Heart right ventricle (tissue), 16 donors: ENCODE results near the gene CPED1. TPM values are rescaled to one million over a fixed set of nuclear protein-coding genes. Genes with fewer than 3 reads are reported as not detected.
"Not testable (repeated sequence)": the region's sequence is repeated elsewhere in the genome, so short reads cannot be mapped to it uniquely, and the experiment has no call there.

Experiments used
- ATAC-seq, 8 donors: fragments of 200-7000 bp; cut with Tn5 transposase; one replicate each; pipeline ENCODE4 v1.9.1; 2020; ENCODE audit warnings: mild to moderate bottlenecking in 8 of 8, moderate library complexity in 8 of 8, moderate number of reproducible peaks in 1 of 8
- DNase-seq, 2 donors: peaks; one replicate each; pipeline ENCODE4 v3.0.0-alpha.2; 2020
- H3K27ac ChIP-seq, 10 donors: fragments of 200-600 bp; sonication (generic) in 2 of 10; one replicate each; pipeline versions ENCODE4 v1.5.0 to v1.8.0; 2020 to 2022; ENCODE audit warnings: mild to moderate bottlenecking in 3 of 10
- H3K27me3 ChIP-seq, 7 donors: fragments of 200-600 bp; one replicate each; pipeline ENCODE4 v1.8.0; 2021 to 2022; ENCODE audit warnings: mild to moderate bottlenecking in 2 of 7
- H3K36me3 ChIP-seq, 9 donors: fragments of 200-600 bp; sonication (generic) in 1 of 9; one replicate each; pipeline versions ENCODE4 v1.5.0 to v1.8.0; 2020 to 2022; ENCODE audit warnings: mild to moderate bottlenecking in 2 of 9
- H3K4me1 ChIP-seq, 9 donors: fragments of 200-600 bp; sonication (generic) in 1 of 9; one replicate each; pipeline versions ENCODE4 v1.5.0 to v1.8.0; 2020 to 2022; ENCODE audit warnings: mild to moderate bottlenecking in 4 of 9
- H3K4me3 ChIP-seq, 10 donors: fragments of 200-600 bp; sonication (generic) in 2 of 10; one replicate each; pipeline versions ENCODE4 v1.5.0 to v1.8.0; 2020 to 2022; ENCODE audit warnings: mild to moderate bottlenecking in 7 of 10, moderate library complexity in 2 of 10
- H3K9me3 ChIP-seq, 11 donors: fragments of 200-600 bp in 10 of 11; sonication (generic) in 2 of 11; one replicate each; pipeline versions ENCODE4 v1.5.0 to v1.8.0; 2013 to 2022; ENCODE audit warnings: mild to moderate bottlenecking in 2 of 11, control low read depth in 1 of 11, moderate library complexity in 1 of 11
- CTCF ChIP-seq, 9 donors: fragments of 200-600 bp; sonication (generic) in 2 of 9; IDR thresholded peaks; one replicate each; pipeline versions ENCODE4 v1.5.0 to v1.8.0; 2021 to 2022; ENCODE audit warnings: antibody characterized with exemption in 9 of 9, mild to moderate bottlenecking in 5 of 9, moderate library complexity in 1 of 9
- WGBS, 2 donors: extraction: QIAGEN DNeasy Blood & Tissue Kit; methylation state at CpG; one replicate each; pipeline ENCODE4 v1.1.7; 2013; ENCODE audit warnings: inconsistent platforms in 1 of 2; 5-methylcytosine and 5-hydroxymethylcytosine counted together
- intact Hi-C, 10 donors: fragments of 100-400 bp; cut with DNase I; formaldehyde crosslinking; loops; one replicate each; pipeline versions ENCODE4 v1.11.1 to v1.14.2; 2022
- polyA plus RNA-seq, 2 donors: library from polyadenylated mRNA; stranded (reverse); fragments of 200-250 nt; gene quantifications; one replicate each; pipeline ENCODE4 v1.2.3, GENCODE V29; 2013
- total RNA-seq, 10 donors: library from RNA; stranded (reverse); fragmentation: NEBNext Ultra II Directional in 3 of 10; extraction: Animal tissue kit (Norgen Biotek cat#: 25700) in 3 of 10; gene quantifications; one replicate each; pipeline versions ENCODE4 v1.2.1 to v1.2.4, GENCODE V29; 2021 to 2023
- donor health status: Arrhythmogenic right ventricular cardiomyopathy.
- donor health status: ischemic (EF 13 %, LVEDD 7.1; RV severe dilation, severe dysfunction).
- donor health status: healthy with polysubstance abuse.
- donor health status: DM: no; HTN: yes; CAD: no.
- donor health status: DM: no; HTN: no; CAD: no.
- donor health status: ischemic (EF 25% LVEDD 6.9; RV normal size, moderate dysfunction).
- donor health status: ischemic (EF 25% LVEDD 5.7; RV mildly dilated, moderate dysfunction).
- donor health status: healthy.
- donor health status: DM: yes; HTN: yes; CAD: no.
- donor health status: Ischemic cardiomyopathy.
- donor health status: ischemic (EF 35%, LVEDD 5.7; RV mildly dilated, moderate dysfunction).
- donor health status: nonischemic (EF 11% LVEDD 7.7; RV severe dilation, severe dysfunction).
- donor health status: DM: yes; HTN: yes; CAD: no.
- donor health status: PGD.
- donor health status: ischemic (EF 29% LVEDD 5.4; RV normal size, mild dysfunction).
- donor health status: nonischemic (EF 23%, LVEDD 6.1; RV moderate dilation, normal function).

The CPED1 gene
- total and polyA plus RNA-seq, 12 donors, result 3.9 to 56.5 (median 31.2) TPM

DNA sequence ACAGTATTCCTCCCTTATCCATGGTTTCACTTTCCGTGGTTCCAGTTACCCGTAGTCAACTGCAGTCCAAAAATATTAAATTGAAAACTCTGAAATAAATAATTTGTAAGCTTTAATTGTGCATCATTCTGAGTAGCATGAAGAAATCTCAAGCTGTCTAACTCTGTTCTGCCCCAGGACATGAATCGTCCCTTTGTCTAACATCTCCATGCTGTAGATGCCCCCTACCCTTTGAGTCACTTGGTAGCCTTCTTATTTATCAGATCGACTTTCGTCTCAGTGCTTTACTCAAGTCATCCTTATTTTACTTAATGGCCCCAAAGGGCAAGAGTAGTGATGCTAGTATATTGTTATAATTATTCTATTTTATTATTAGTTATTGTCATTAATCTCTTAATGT lies 41.8 kb downstream of the CPED1 start:
- DNase-seq (no peak), ATAC-seq (no peak)
- no peak for TF ChIP-seq CTCF (IDR thresholded peaks at IDR 0.05)
- H3K4me3 ChIP-seq, result peak overlapping the region in 1 of 10 donors; percentile 4
- peaks cover 0 to 50% (median 32%) of the 10 kb centered on the region in 9 donors for H3K4me1 ChIP-seq
- WGBS, 2 donors, result 90 to 93% methylated on average over 5 of the region's 5 CpGs
- H3K36me3 ChIP-seq, result no peaks in the 10 kb centered on the region
- no peaks in the 10 kb centered on the region for H3K27me3 ChIP-seq
- intact Hi-C loops, result no loop called here
- H3K9me3 ChIP-seq, result no peaks in the 10 kb centered on the region
- peak overlapping the region in 2 of 10 donors; percentile 66 to 77 for H3K27ac ChIP-seq

DNA sequence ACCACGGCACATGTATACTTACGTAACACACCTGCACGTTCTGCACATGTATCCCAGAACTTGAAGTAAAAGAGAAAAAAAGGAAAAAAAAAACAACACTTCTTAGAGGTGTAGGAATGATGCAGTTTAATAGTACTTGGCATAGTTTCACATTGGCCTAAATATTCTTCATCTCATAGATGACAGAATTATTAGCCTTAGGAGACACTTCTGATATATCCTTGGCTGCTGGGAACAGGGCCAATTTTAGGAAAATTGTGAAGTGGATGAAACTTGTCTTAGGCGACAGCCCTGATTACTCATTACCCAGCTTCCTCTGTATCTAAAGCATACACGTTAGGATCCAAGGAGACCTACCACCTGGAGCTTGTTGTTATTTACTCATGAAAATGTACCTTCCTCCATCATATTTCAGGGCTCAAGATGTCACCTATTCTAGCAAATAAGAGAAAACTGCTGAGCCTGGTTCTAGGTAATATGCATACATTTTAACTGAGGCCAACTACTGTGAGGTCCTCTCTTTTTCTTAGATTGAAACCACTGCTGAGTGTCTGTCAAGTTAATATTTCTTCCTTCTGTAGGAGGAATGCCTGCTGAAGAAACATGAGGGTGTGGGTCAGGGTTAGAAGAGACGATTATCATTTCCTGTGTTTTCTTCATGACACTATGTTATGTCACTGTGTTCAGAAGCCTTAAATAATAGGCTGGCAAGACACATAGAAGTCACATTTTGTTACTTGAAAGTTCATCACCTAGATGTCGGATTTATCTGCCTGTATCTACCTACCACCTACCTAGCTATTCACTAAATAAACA lies 44.3 kb downstream of the CPED1 start:
- peak in 4 of 8 donors; percentile 36 to 58 (median 42) for ATAC-seq

DNA sequence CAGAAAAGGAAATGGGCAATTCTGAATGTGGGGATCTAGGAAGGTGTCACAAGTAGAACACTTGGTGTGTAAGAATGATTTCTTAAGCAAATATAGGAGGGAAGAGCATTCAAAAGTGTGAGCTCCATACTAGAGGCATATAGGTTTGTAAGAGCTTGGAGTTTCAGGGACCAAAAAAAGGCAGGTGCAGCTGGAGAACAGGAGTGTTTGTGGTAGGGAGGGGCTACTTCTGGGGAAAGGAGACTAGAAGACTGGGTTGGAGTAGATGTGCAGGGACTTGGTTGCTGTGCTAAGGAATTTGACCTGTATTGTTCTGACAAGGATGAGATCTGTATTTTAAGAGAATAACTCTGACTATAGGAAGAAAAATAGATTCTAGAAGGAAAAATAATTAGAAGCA lies 46.4 kb downstream of the CPED1 start:
- peaks cover 0 to 38% (median 22%) of the 10 kb centered on the region in 9 donors for H3K4me1 ChIP-seq
- H3K4me3 ChIP-seq, result no peak overlapping the region
- no peak overlapping the region for H3K27ac ChIP-seq
- ATAC-seq (no peak), DNase-seq (no peak)
- H3K36me3 ChIP-seq, result no peaks in the 10 kb centered on the region
- no peak for TF ChIP-seq CTCF (IDR thresholded peaks at IDR 0.05)
- H3K9me3 ChIP-seq, result peaks cover 0 to 14% (median 0%) of the 10 kb centered on the region in 11 donors
- intact Hi-C loops, result no loop called here
- no peaks in the 10 kb centered on the region for H3K27me3 ChIP-seq

More for the DNA sequence above, 44.3 kb downstream of the CPED1 start:
- H3K4me1 ChIP-seq, result peaks cover 0 to 43% (median 25%) of the 10 kb centered on the region in 9 donors
- 57 to 61% methylated on average over 7 of the region's 7 CpGs for WGBS, 2 donors
- H3K27ac ChIP-seq, result peak overlapping the region in 2 of 10 donors; percentile 22 to 55
- H3K36me3 ChIP-seq, result no peaks in the 10 kb centered on the region
- no peak for TF ChIP-seq CTCF (IDR thresholded peaks at IDR 0.05)
- H3K27me3 ChIP-seq, result no peaks in the 10 kb centered on the region
- no peak for DNase-seq
- H3K9me3 ChIP-seq, result peaks cover 0 to 14% (median 0%) of the 10 kb centered on the region in 11 donors
- intact Hi-C loops, result no loop called here
- H3K4me3 ChIP-seq, result no peak overlapping the region

GRCh38 chr7:121036776-121037175 lies 48.3 kb downstream of the CPED1 start:
- ATAC-seq, H3K27me3 ChIP-seq, H3K36me3 ChIP-seq, DNase-seq, H3K27ac ChIP-seq, H3K4me3 ChIP-seq, intact Hi-C loops: not testable (repeated sequence)
- Histone ChIP-seq H3K9me3 (peaks cover 0 to 14% (median 0%) of the 10 kb centered on the region in 11 donors), H3K4me1 (peaks cover 0 to 42% (median 33%) of the 10 kb centered on the region in 9 donors)

DNA sequence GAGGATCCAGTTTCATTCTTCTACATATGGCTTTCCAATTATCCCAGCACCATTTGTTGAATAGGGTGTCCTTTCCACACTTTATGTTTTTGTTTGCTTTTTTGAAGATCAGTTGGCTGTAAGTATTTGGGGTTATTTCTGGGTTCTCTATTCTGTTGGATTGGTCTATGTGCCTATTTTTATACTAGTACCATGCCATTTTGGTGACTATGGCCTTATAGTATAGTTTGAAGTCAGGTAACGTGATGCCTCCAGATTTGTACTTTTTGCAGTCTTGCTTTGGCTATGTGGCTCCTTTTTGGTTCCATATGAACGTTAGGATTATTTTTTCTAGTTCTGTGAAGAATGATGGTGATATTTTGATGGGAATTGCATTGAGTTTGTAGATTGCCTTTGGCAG lies 48.8 kb downstream of the CPED1 start:
- H3K4me1 ChIP-seq, result peaks cover 0 to 47% (median 39%) of the 10 kb centered on the region in 9 donors
- H3K4me3 ChIP-seq, DNase-seq, H3K27me3 ChIP-seq, H3K27ac ChIP-seq, ATAC-seq, H3K36me3 ChIP-seq, intact Hi-C loops: not testable (repeated sequence)
- peaks cover 0 to 14% (median 0%) of the 10 kb centered on the region in 11 donors for H3K9me3 ChIP-seq
- 99 to 100% methylated on average over 2 of the region's 2 CpGs for WGBS, 2 donors
